GM12878 (cell line): ENCODE results near the gene NEURL4. TPM values are rescaled to one million over a fixed set of nuclear protein-coding genes. Genes with fewer than 3 reads are reported as not detected.

ENCODE experiments used
- ATAC-seq: fragments of 200-7000 bp; cut with Tn5 transposase; 3 replicates; pipeline ENCODE4 v1.9.1; 2020; ENCODE audit warnings: mild to moderate bottlenecking, moderate library complexity
- BruUV-seq: library from RNA; stranded (reverse); fragments of 400-500 nt; replicated peaks from 2 replicates; lab custom pipeline; 2021; lab: Mats Ljungman, UMichigan
- CTCF ChIA-PET: fragments of 300-600 bp; sonication (Branson Sonifier 250); formaldehyde crosslinking; extraction: SDS; loops from one replicate; lab custom pipeline; 2021; ENCODE audit warnings: inconsistent platforms; lab: Yijun Ruan, JAX
- POLR2A ChIA-PET: fragments of 350-600 bp; formaldehyde crosslinking; extraction: SDS; loops from one replicate; lab custom pipeline; 2021; ENCODE audit warnings: inconsistent platforms; lab: Charles Lee
- RAD21 ChIA-PET: fragments of 300-600 bp; sonication (Branson Sonifier 250); formaldehyde crosslinking; loops from one replicate; lab custom pipeline; 2023; ENCODE audit warnings: antibody characterized with exemption; ENCODE audit not compliant: unreplicated experiment; lab: Charles Lee
- SMC1A ChIA-PET: fragments of 300-600 bp; sonication (Branson Sonifier 250); formaldehyde crosslinking; loops from one replicate; lab custom pipeline; 2023; ENCODE audit not compliant: unreplicated experiment, uncharacterized antibody; lab: Charles Lee
- DNase-seq: peaks from one replicate; pipeline ENCODE4 v3.0.0-alpha.2; 2011; ENCODE audit warnings: low read depth, low spot score
- FAIRE-seq: peaks from 3 replicates; lab custom pipeline; 2011; peaks lifted over from hg19 to GRCh38; lab: Jason Lieb, UNC
- H2AFZ ChIP-seq: 2 replicates; pipeline ENCODE4 v1.6.0; 2011; ENCODE audit warnings: low read depth, low read length, control low read depth; ENCODE audit not compliant: control insufficient read depth
- H3K27ac ChIP-seq: 2 replicates; pipeline ENCODE4 v1.5.1; 2011; ENCODE audit warnings: control low read depth; ENCODE audit not compliant: control insufficient read depth, insufficient read depth
- H3K27me3 ChIP-seq, 2 experiments: replicated peaks in 1 of 2; 2 replicates each; pipeline versions ENCODE4 v1.6.0 to v1.6.1; 2011; ENCODE audit warnings: low read length in 1 of 2; ENCODE audit not compliant: control insufficient read depth in 2 of 2, insufficient read depth in 2 of 2
- H3K36me3 ChIP-seq, 2 experiments: 2 replicates each; pipeline ENCODE4 v1.5.1; 2011; ENCODE audit warnings: low read length in 1 of 2; ENCODE audit not compliant: control insufficient read depth in 2 of 2, insufficient read depth in 2 of 2
- H3K4me1 ChIP-seq: 2 replicates; pipeline ENCODE4 v1.6.1; 2011; ENCODE audit warnings: mild to moderate bottlenecking, low read length, moderate library complexity, mixed read lengths; ENCODE audit not compliant: control insufficient read depth, insufficient read depth
- H3K4me2 ChIP-seq: 2 replicates; pipeline ENCODE4 v1.6.0; 2011; ENCODE audit warnings: control low read depth; ENCODE audit not compliant: control insufficient read depth, insufficient read depth
- H3K4me3 ChIP-seq: fragments of 200-600 bp; sonication (generic); 2 replicates; pipeline ENCODE4 v1.5.1; 2016
- H3K79me2 ChIP-seq: 2 replicates; pipeline ENCODE4 v1.6.0; 2011; ENCODE audit warnings: low read length; ENCODE audit not compliant: control insufficient read depth, insufficient read depth
- H3K9ac ChIP-seq: 2 replicates; pipeline ENCODE4 v1.8.0; 2011; ENCODE audit warnings: low read length, control low read depth, mixed read lengths; ENCODE audit not compliant: control insufficient read depth, insufficient read depth
- H3K9me3 ChIP-seq: replicated peaks from 3 replicates; pipeline ENCODE4 v1.5.1; 2011; ENCODE audit warnings: mild to moderate bottlenecking, low read length; ENCODE audit not compliant: control insufficient read depth, insufficient read depth
- H4K20me1 ChIP-seq: 2 replicates; pipeline ENCODE4 v1.6.0; 2011; ENCODE audit not compliant: control insufficient read depth, insufficient read depth
- BACH1 ChIP-seq: fragments of 450-650 bp; IDR thresholded peaks from 2 replicates; pipeline ENCODE4 v1.6.1; 2017; ENCODE audit warnings: mild to moderate bottlenecking, borderline replicate concordance
- CHD2 ChIP-seq: IDR thresholded peaks from 2 replicates; pipeline ENCODE4 v1.6.1; 2011; ENCODE audit warnings: low read depth, low read length, improper control_type of control experiment, borderline replicate concordance
- EGR1 ChIP-seq, 2 experiments: IDR thresholded peaks; 1 replicate in 1 of 2; 2 replicates in 1 of 2; pipeline ENCODE4 v1.6.1; 2011 to 2012; ENCODE audit warnings: low read depth in 2 of 2, low read length in 2 of 2, borderline replicate concordance in 1 of 2, mild to moderate bottlenecking in 1 of 2, moderate library complexity in 1 of 2
- ESRRA ChIP-seq: IDR thresholded peaks from 2 replicates; pipeline ENCODE4 v1.6.1; 2012; ENCODE audit warnings: mild to moderate bottlenecking, low read length, improper control_type of control experiment
- SIX5 ChIP-seq: IDR thresholded peaks from 2 replicates; pipeline ENCODE4 v1.6.1; 2011; ENCODE audit warnings: mild to moderate bottlenecking, low read depth, low read length, moderate library complexity; ENCODE audit not compliant: severe bottlenecking
- TARDBP ChIP-seq: IDR thresholded peaks from 2 replicates; pipeline ENCODE4 v1.6.1; 2016; ENCODE audit warnings: borderline replicate concordance
- WRNIP1 ChIP-seq: IDR thresholded peaks from 2 replicates; pipeline ENCODE4 v1.6.1; 2011; ENCODE audit warnings: low read depth, low read length, improper control_type of control experiment, borderline replicate concordance
- YBX1 ChIP-seq: fragments of 450-650 bp; IDR thresholded peaks from 2 replicates; pipeline ENCODE4 v1.6.1; 2016; ENCODE audit warnings: antibody characterized with exemption
- WGBS: methylation state at CpG from one replicate; pipeline ENCODE4 v1.1.6; 2016; ENCODE audit warnings: low lambda C conversion rate; ENCODE audit not compliant: insufficient replicate concordance, insufficient coverage; ENCODE audit errors: missing lambda C conversion rate; 5-methylcytosine and 5-hydroxymethylcytosine counted together
- in situ Hi-C: fragments of 300-500 bp; cut with MboI; formaldehyde crosslinking; loops from 9 replicates; pipeline ENCODE4 v1.14.3; 2018; ENCODE audit warnings: mixed read lengths
- intact Hi-C: fragments of 100-400 bp; cut with micrococcal nuclease; formaldehyde crosslinking; loops from one replicate; pipeline ENCODE4 v1.14.2; 2022; ENCODE audit not compliant: unreplicated experiment
- polyA plus RNA-seq, 11 experiments: library from polyadenylated mRNA; depleted of rRNA in 4 of 11; unstranded in 6 of 11; stranded (reverse) in 5 of 11; fragments of >200 nt; fragmentation: Nextera tagmentation in 4 of 11; fragmentation: Illumina TruSeq in 1 of 11; extraction: Ambion mirVana in 4 of 11; extraction: Trizol in 1 of 11; gene quantifications; 1 replicate in 1 of 11; 2 replicates in 10 of 11; pipeline versions ENCODE4 v1.2.1 to v1.2.3, GENCODE V29; 2011 to 2016; ENCODE audit warnings: inconsistent platforms in 2 of 11, missing spikeins in 2 of 11, low read depth in 1 of 11
- total RNA-seq, 4 experiments: library from RNA; depleted of rRNA in 3 of 4; stranded (reverse); fragments of >200 nt in 3 of 4; fragmentation: Illumina TruSeq in 1 of 4; extraction: Trizol in 1 of 4; gene quantifications; 2 replicates each; pipeline versions ENCODE4 v1.2.1 to v1.2.3, GENCODE V29; 2013 to 2021
- TF ChIP-seq, protein P1 (sequence below): IDR thresholded peaks from 2 replicates; pipeline ENCODE4 v1.6.1; 2012; ENCODE audit warnings: mild to moderate bottlenecking, low read depth, low read length
- TF ChIP-seq, protein P2 (sequence below): fragments of 450-650 bp; formaldehyde crosslinking; IDR thresholded peaks from 2 replicates; pipeline ENCODE4 v1.4.0; 2022; ENCODE audit warnings: mild to moderate bottlenecking, moderate library complexity
- TF ChIP-seq, protein P3 (sequence below): fragments of 450-650 bp; IDR thresholded peaks from 2 replicates; pipeline ENCODE4 v1.6.1; 2017; ENCODE audit warnings: borderline replicate concordance
- TF ChIP-seq, protein P4 (sequence below): fragments of 450-650 bp; IDR thresholded peaks from 2 replicates; pipeline ENCODE4 v1.6.1; 2017; ENCODE audit warnings: mild to moderate bottlenecking, moderate library complexity

Gene NEURL4
- total and polyA plus RNA-seq, 10 of the 15 experiments (the other 5 are each of a cell fraction or from before 2014, with no cell fraction given): 0.03 to 41.9 (median 10.0) TPM

DNA sequence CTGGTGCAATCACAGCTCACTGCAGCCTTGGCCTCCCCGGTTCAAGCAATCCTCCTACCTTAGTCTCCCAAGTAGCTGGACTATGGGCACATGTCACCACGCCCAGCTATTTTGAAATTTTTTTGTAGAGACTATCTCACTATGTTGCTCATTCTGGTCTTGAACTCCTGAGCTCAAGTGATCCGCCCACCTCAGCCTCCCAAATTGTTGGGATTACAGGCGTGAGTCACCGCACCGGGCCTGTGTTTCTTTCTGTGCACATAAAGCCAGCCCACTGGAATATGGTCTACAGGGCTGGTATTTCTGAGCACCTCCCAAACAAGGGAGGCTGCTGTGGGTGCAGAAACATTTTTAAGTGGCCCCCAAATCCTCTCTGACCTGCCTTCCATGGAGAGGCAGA is 34.2 kb upstream of the NEURL4 start:
- H3K79me2 ChIP-seq: no peaks in the 10 kb centered on the region
- FAIRE-seq: no peak
- BruUV-seq: no TSS peak
- no peak overlapping the region for H3K4me3 ChIP-seq
- SMC1A ChIA-PET: no interaction called here
- no peak overlapping the region for H2AFZ ChIP-seq
- H3K9ac ChIP-seq: no peak overlapping the region
- no peaks in the 10 kb centered on the region for H4K20me1 ChIP-seq
- intact Hi-C loops (no loop called here), in situ Hi-C loops (no loop called here)
- H3K4me2 ChIP-seq: no peak overlapping the region
- POLR2A ChIA-PET: interaction anchor here (0.6 kb wide), 1 partner anchor 118 kb away, joined by 4 read pairs; no protein-coding TSS in a partner anchor
- no peaks in the 10 kb centered on the region for H3K4me1 ChIP-seq
- no peak for TF ChIP-seq CHD2
- TF ChIP-seq, protein P1, sequence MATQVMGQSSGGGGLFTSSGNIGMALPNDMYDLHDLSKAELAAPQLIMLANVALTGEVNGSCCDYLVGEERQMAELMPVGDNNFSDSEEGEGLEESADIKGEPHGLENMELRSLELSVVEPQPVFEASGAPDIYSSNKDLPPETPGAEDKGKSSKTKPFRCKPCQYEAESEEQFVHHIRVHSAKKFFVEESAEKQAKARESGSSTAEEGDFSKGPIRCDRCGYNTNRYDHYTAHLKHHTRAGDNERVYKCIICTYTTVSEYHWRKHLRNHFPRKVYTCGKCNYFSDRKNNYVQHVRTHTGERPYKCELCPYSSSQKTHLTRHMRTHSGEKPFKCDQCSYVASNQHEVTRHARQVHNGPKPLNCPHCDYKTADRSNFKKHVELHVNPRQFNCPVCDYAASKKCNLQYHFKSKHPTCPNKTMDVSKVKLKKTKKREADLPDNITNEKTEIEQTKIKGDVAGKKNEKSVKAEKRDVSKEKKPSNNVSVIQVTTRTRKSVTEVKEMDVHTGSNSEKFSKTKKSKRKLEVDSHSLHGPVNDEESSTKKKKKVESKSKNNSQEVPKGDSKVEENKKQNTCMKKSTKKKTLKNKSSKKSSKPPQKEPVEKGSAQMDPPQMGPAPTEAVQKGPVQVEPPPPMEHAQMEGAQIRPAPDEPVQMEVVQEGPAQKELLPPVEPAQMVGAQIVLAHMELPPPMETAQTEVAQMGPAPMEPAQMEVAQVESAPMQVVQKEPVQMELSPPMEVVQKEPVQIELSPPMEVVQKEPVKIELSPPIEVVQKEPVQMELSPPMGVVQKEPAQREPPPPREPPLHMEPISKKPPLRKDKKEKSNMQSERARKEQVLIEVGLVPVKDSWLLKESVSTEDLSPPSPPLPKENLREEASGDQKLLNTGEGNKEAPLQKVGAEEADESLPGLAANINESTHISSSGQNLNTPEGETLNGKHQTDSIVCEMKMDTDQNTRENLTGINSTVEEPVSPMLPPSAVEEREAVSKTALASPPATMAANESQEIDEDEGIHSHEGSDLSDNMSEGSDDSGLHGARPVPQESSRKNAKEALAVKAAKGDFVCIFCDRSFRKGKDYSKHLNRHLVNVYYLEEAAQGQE: no peak
- no peak for TF ChIP-seq WRNIP1
- no peak for TF ChIP-seq SIX5
- TF ChIP-seq BACH1: no peak
- no peak for TF ChIP-seq YBX1
- TF ChIP-seq ESRRA: no peak
- TF ChIP-seq, protein P2, sequence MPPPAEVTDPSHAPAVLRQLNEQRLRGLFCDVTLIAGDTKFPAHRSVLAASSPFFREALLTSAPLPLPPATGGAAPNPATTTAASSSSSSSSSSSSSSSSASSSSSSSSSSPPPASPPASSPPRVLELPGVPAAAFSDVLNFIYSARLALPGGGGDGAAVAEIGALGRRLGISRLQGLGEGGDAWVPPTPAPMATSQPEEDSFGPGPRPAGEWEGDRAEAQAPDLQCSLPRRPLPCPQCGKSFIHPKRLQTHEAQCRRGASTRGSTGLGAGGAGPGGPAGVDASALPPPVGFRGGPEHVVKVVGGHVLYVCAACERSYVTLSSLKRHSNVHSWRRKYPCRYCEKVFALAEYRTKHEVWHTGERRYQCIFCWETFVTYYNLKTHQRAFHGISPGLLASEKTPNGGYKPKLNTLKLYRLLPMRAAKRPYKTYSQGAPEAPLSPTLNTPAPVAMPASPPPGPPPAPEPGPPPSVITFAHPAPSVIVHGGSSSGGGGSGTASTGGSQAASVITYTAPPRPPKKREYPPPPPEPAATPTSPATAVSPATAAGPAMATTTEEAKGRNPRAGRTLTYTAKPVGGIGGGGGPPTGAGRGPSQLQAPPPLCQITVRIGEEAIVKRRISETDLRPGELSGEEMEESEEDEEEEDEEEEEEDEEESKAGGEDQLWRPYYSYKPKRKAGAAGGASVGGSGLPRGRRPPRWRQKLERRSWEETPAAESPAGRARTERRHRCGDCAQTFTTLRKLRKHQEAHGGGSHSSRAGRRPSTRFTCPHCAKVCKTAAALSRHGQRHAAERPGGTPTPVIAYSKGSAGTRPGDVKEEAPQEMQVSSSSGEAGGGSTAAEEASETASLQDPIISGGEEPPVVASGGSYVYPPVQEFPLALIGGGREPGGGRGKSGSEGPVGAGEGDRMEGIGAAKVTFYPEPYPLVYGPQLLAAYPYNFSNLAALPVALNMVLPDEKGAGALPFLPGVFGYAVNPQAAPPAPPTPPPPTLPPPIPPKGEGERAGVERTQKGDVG: no peak
- no peak for TF ChIP-seq EGR1 (IDR thresholded peaks at IDR 0.05; ENCODE audit: borderline replicate concordance in 1 of 2, low read depth in 2 of 2, low read length in 2 of 2)
- TF ChIP-seq, protein P3, sequence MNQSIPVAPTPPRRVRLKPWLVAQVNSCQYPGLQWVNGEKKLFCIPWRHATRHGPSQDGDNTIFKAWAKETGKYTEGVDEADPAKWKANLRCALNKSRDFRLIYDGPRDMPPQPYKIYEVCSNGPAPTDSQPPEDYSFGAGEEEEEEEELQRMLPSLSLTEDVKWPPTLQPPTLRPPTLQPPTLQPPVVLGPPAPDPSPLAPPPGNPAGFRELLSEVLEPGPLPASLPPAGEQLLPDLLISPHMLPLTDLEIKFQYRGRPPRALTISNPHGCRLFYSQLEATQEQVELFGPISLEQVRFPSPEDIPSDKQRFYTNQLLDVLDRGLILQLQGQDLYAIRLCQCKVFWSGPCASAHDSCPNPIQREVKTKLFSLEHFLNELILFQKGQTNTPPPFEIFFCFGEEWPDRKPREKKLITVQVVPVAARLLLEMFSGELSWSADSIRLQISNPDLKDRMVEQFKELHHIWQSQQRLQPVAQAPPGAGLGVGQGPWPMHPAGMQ: no peak
- TF ChIP-seq, protein P4, sequence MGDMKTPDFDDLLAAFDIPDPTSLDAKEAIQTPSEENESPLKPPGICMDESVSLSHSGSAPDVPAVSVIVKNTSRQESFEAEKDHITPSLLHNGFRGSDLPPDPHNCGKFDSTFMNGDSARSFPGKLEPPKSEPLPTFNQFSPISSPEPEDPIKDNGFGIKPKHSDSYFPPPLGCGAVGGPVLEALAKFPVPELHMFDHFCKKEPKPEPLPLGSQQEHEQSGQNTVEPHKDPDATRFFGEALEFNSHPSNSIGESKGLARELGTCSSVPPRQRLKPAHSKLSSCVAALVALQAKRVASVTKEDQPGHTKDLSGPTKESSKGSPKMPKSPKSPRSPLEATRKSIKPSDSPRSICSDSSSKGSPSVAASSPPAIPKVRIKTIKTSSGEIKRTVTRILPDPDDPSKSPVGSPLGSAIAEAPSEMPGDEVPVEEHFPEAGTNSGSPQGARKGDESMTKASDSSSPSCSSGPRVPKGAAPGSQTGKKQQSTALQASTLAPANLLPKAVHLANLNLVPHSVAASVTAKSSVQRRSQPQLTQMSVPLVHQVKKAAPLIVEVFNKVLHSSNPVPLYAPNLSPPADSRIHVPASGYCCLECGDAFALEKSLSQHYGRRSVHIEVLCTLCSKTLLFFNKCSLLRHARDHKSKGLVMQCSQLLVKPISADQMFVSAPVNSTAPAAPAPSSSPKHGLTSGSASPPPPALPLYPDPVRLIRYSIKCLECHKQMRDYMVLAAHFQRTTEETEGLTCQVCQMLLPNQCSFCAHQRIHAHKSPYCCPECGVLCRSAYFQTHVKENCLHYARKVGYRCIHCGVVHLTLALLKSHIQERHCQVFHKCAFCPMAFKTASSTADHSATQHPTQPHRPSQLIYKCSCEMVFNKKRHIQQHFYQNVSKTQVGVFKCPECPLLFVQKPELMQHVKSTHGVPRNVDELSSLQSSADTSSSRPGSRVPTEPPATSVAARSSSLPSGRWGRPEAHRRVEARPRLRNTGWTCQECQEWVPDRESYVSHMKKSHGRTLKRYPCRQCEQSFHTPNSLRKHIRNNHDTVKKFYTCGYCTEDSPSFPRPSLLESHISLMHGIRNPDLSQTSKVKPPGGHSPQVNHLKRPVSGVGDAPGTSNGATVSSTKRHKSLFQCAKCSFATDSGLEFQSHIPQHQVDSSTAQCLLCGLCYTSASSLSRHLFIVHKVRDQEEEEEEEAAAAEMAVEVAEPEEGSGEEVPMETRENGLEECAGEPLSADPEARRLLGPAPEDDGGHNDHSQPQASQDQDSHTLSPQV: no peak
- no peak for TF ChIP-seq TARDBP
- no peak for DNase-seq
- no peaks in the 10 kb centered on the region for H3K27me3 ChIP-seq
- no peak for ATAC-seq
- H3K27ac ChIP-seq: no peak overlapping the region
- no peaks in the 10 kb centered on the region for H3K36me3 ChIP-seq
- 51% methylated on average over 6 of the region's 6 CpGs for WGBS
- RAD21 ChIA-PET: interaction anchor here (0.7 kb wide), 1 partner anchor 113 kb away, joined by 3 read pairs; no protein-coding TSS in a partner anchor
- CTCF ChIA-PET: interaction anchor here (3.5 kb wide), 1 partner anchor 9 kb away, joined by 15 read pairs; no protein-coding TSS in a partner anchor
- no peaks in the 10 kb centered on the region for H3K9me3 ChIP-seq
